ENCODE measurements around the gene P3H1. TPM values are rescaled to one million over a fixed set of nuclear protein-coding genes. Genes with fewer than 3 reads are reported as not detected.

P3H1 gene
- total and polyA plus RNA-seq, 4 donors = 31.0 to 49.0 (median 35.0) TPM

GRCh38 chr1:42762269-42762668 lies 4.6 kb downstream of the P3H1 start:
- H3K9me3 ChIP-seq (ENCODE audit: control insufficient read depth in 4 of 4, insufficient read depth in 3 of 4, low read length in 3 of 4) = no peaks in the 10 kb centered on the region
- peak overlapping the region in 1 of 2 donors; percentile 54 for H3K9ac ChIP-seq (ENCODE audit: insufficient read depth in 1 of 2, low read length in 2 of 2)
- peaks cover 4 to 14% (median 7%) of the 10 kb centered on the region in 5 donors for H3K4me1 ChIP-seq (ENCODE audit: control insufficient read depth in 5 of 5, insufficient read depth in 5 of 5, low read length in 5 of 5)
- H3K27me3 ChIP-seq (ENCODE audit: control insufficient read depth in 3 of 3, insufficient read depth in 3 of 3, low read length in 2 of 3) = no peaks in the 10 kb centered on the region
- no peak for ATAC-seq (ENCODE audit: insufficient read depth, low FRiP score)
- no peak for DNase-seq
- H3K36me3 ChIP-seq (ENCODE audit: control insufficient read depth in 4 of 4, insufficient read depth in 4 of 4, low read length in 4 of 4) = peaks cover 13 to 32% (median 20%) of the 10 kb centered on the region in 4 donors
- H3K4me3 ChIP-seq = no peak overlapping the region
- WGBS, 2 donors = 51 to 64% methylated on average over 5 of the region's 5 CpGs
- H3K27ac ChIP-seq (ENCODE audit: low read depth in 1 of 2, low read length in 1 of 2) = no peak overlapping the region
- TF ChIP-seq, protein P1, sequence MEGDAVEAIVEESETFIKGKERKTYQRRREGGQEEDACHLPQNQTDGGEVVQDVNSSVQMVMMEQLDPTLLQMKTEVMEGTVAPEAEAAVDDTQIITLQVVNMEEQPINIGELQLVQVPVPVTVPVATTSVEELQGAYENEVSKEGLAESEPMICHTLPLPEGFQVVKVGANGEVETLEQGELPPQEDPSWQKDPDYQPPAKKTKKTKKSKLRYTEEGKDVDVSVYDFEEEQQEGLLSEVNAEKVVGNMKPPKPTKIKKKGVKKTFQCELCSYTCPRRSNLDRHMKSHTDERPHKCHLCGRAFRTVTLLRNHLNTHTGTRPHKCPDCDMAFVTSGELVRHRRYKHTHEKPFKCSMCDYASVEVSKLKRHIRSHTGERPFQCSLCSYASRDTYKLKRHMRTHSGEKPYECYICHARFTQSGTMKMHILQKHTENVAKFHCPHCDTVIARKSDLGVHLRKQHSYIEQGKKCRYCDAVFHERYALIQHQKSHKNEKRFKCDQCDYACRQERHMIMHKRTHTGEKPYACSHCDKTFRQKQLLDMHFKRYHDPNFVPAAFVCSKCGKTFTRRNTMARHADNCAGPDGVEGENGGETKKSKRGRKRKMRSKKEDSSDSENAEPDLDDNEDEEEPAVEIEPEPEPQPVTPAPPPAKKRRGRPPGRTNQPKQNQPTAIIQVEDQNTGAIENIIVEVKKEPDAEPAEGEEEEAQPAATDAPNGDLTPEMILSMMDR (IDR thresholded peaks at IDR 0.05; ENCODE audit: control extremely low read depth, extremely low read depth) = no peak

GRCh38 chr1:42761567-42761966 lies 5.3 kb downstream of the P3H1 start:
- 94 to 97% methylated on average over 4 of the region's 4 CpGs for WGBS, 2 donors
- no peak overlapping the region for H3K4me3 ChIP-seq
- DNase-seq = no peak
- peaks cover 14 to 36% (median 23%) of the 10 kb centered on the region in 4 donors for H3K36me3 ChIP-seq (ENCODE audit: control insufficient read depth in 4 of 4, insufficient read depth in 4 of 4, low read length in 4 of 4)
- TF ChIP-seq, protein P1 (IDR thresholded peaks at IDR 0.05; ENCODE audit: control extremely low read depth, extremely low read depth) = no peak
- H3K27me3 ChIP-seq (ENCODE audit: control insufficient read depth in 3 of 3, insufficient read depth in 3 of 3, low read length in 2 of 3) = no peaks in the 10 kb centered on the region
- H3K27ac ChIP-seq (ENCODE audit: low read depth in 1 of 2, low read length in 1 of 2) = no peak overlapping the region
- peaks cover 4 to 14% (median 7%) of the 10 kb centered on the region in 5 donors for H3K4me1 ChIP-seq (ENCODE audit: control insufficient read depth in 5 of 5, insufficient read depth in 5 of 5, low read length in 5 of 5)
- no peaks in the 10 kb centered on the region for H3K9me3 ChIP-seq (ENCODE audit: control insufficient read depth in 4 of 4, insufficient read depth in 3 of 4, low read length in 3 of 4)
- no peak for ATAC-seq (ENCODE audit: insufficient read depth, low FRiP score)
- H3K9ac ChIP-seq (ENCODE audit: insufficient read depth in 1 of 2, low read length in 2 of 2) = no peak overlapping the region

- Histone ChIP-seq H3K9ac (ENCODE audit: insufficient read depth in 1 of 2, low read length in 2 of 2) (no peak overlapping the region), H3K36me3 (ENCODE audit: control insufficient read depth in 4 of 4, insufficient read depth in 4 of 4, low read length in 4 of 4) (peaks cover 23 to 46% (median 38%) of the 10 kb centered on the region in 4 donors), H3K4me1 (ENCODE audit: control insufficient read depth in 5 of 5, insufficient read depth in 5 of 5, low read length in 5 of 5) (peaks cover 0 to 1% (median 0%) of the 10 kb centered on the region in 5 donors), H3K27me3 (ENCODE audit: control insufficient read depth in 3 of 3, insufficient read depth in 3 of 3, low read length in 2 of 3) (no peaks in the 10 kb centered on the region), H3K27ac (ENCODE audit: low read depth in 1 of 2, low read length in 1 of 2) (no peak overlapping the region), H3K4me3 (no peak overlapping the region), H3K9me3 (ENCODE audit: control insufficient read depth in 4 of 4, insufficient read depth in 3 of 4, low read length in 3 of 4) (no peaks in the 10 kb centered on the region)
- no peak for ATAC-seq (ENCODE audit: insufficient read depth, low FRiP score)
- TF ChIP-seq, protein P1 (IDR thresholded peaks at IDR 0.05; ENCODE audit: control extremely low read depth, extremely low read depth) = no peak
- DNase-seq = no peak
- WGBS, 2 donors = 57 to 73% methylated on average over 9 of the region's 9 CpGs
Measured at GRCh38 chr1:42759114-42759513, 7.7 kb downstream of the P3H1 start.

- ATAC-seq (ENCODE audit: insufficient read depth, low FRiP score) (no peak), DNase-seq (no peak)
- TF ChIP-seq, protein P1 (IDR thresholded peaks at IDR 0.05; ENCODE audit: control extremely low read depth, extremely low read depth) = no peak
- Histone ChIP-seq H3K9ac (ENCODE audit: insufficient read depth in 1 of 2, low read length in 2 of 2) (no peak overlapping the region), H3K27me3 (ENCODE audit: control insufficient read depth in 3 of 3, insufficient read depth in 3 of 3, low read length in 2 of 3) (no peaks in the 10 kb centered on the region), H3K36me3 (ENCODE audit: control insufficient read depth in 4 of 4, insufficient read depth in 4 of 4, low read length in 4 of 4) (peaks cover 23 to 49% (median 40%) of the 10 kb centered on the region in 4 donors), H3K27ac (ENCODE audit: low read depth in 1 of 2, low read length in 1 of 2) (no peak overlapping the region), H3K4me1 (ENCODE audit: control insufficient read depth in 5 of 5, insufficient read depth in 5 of 5, low read length in 5 of 5) (peaks cover 0 to 1% (median 0%) of the 10 kb centered on the region in 5 donors), H3K4me3 (no peak overlapping the region), H3K9me3 (ENCODE audit: control insufficient read depth in 4 of 4, insufficient read depth in 3 of 4, low read length in 3 of 4) (no peaks in the 10 kb centered on the region)
- 32 to 72% methylated on average over 3 of the region's 3 CpGs for WGBS, 2 donors
Measured at GRCh38 chr1:42758641-42759040, 8.2 kb downstream of the P3H1 start.

All from lung (tissue), 12 donors.